Body of pancreas (tissue), 4 donors: ENCODE data around the gene TMPRSS9.

Source experiments
- POLR2A ChIP-seq, 3 donors: fragments of 450-650 bp; IDR thresholded peaks; one replicate each; pipeline ENCODE4 v1.6.1; 2016; ENCODE audit warnings: antibody characterized with exemption in 3 of 3, mild to moderate bottlenecking in 2 of 3
- TF ChIP-seq, protein P1 (sequence below), 7 experiments: fragments of 450-650 bp in 4 of 7; fragments of 200-600 bp in 3 of 7; sonication (generic) in 3 of 7; IDR thresholded peaks; one replicate each; pipeline ENCODE4 v1.5.1; 2016 to 2019; ENCODE audit warnings: antibody characterized with exemption in 7 of 7

DNA sequence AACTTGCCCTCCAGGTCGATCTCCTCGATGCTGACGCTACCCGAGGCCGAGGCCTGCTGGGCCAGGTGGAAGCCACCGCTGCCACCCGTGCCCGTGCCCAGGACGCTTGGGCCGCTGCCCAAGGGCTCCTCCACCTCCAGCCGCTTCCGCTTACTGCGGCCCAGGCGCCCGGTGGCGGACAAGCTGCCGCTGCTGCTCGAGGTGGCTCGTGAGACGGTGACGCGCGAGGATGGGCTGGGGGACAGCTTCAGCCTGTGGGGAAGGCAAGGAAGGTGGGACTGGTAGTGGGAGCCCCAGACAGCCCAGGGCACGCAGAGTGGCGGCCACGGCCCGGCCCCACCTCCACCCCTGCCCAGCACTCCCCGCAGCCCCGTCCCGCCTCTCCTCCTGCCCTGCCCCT lies 73.8 kb downstream of the TMPRSS9 start:
- TF ChIP-seq POLR2A (IDR thresholded peaks at IDR 0.05), result no peak
- TF ChIP-seq, protein P1, sequence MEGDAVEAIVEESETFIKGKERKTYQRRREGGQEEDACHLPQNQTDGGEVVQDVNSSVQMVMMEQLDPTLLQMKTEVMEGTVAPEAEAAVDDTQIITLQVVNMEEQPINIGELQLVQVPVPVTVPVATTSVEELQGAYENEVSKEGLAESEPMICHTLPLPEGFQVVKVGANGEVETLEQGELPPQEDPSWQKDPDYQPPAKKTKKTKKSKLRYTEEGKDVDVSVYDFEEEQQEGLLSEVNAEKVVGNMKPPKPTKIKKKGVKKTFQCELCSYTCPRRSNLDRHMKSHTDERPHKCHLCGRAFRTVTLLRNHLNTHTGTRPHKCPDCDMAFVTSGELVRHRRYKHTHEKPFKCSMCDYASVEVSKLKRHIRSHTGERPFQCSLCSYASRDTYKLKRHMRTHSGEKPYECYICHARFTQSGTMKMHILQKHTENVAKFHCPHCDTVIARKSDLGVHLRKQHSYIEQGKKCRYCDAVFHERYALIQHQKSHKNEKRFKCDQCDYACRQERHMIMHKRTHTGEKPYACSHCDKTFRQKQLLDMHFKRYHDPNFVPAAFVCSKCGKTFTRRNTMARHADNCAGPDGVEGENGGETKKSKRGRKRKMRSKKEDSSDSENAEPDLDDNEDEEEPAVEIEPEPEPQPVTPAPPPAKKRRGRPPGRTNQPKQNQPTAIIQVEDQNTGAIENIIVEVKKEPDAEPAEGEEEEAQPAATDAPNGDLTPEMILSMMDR (IDR thresholded peaks at IDR 0.05), result no peak
